Measurements from ENCODE around the gene NCR3LG1.
"Not testable (repeated sequence)": the region's sequence is repeated elsewhere in the genome, so short reads cannot be mapped to it uniquely, and the experiment has no call there.

Gene NCR3LG1

GRCh38 chr11:17412488-17413180 is 61.0 kb downstream of the NCR3LG1 start:
- DNase-seq (ENCODE audit: low spot score), result no peak

- DNase-seq (ENCODE audit: low spot score), result no peak
Measured at GRCh38 chr11:17413414-17414316, 62.1 kb downstream of the NCR3LG1 start.

GRCh38 chr11:17414317-17414737 is 62.7 kb downstream of the NCR3LG1 start:
- DNase-seq (ENCODE audit: low spot score), result no peak

- no peak for DNase-seq (ENCODE audit: low spot score)
Measured at GRCh38 chr11:17414992-17415391, 63.4 kb downstream of the NCR3LG1 start.

- DNase-seq (ENCODE audit: low spot score), result no peak
Measured at GRCh38 chr11:17415523-17416104, 64.0 kb downstream of the NCR3LG1 start.

GRCh38 chr11:17416492-17416891 is 64.9 kb downstream of the NCR3LG1 start:
- DNase-seq (ENCODE audit: low spot score), result no peak

GRCh38 chr11:17418444-17419081 is 67.0 kb downstream of the NCR3LG1 start:
- DNase-seq (ENCODE audit: low spot score), result no peak

- no peak for DNase-seq (ENCODE audit: low spot score)
Measured at GRCh38 chr11:17421781-17422180, 70.2 kb downstream of the NCR3LG1 start.

GRCh38 chr11:17423533-17424310 is 72.1 kb downstream of the NCR3LG1 start:
- DNase-seq (ENCODE audit: low spot score), result no peak

GRCh38 chr11:17426233-17426632 is 74.6 kb downstream of the NCR3LG1 start:
- not testable (repeated sequence) for DNase-seq (ENCODE audit: low spot score)
